ENCODE measurements around the gene UTF1. TPM values are rescaled to one million over a fixed set of nuclear protein-coding genes. Genes with fewer than 3 reads are reported as not detected.

The UTF1 gene
- total RNA-seq, 1 donor from 2014 or later, result not detected

GRCh38 chr10:133224076-133224475 lies 5.9 kb upstream of the UTF1 start:
- Histone ChIP-seq H3K9me3 (no peaks in the 10 kb centered on the region), H3K4me1 (no peaks in the 10 kb centered on the region), H3K4me3 (no peak overlapping the region), H3K36me3 (no peaks in the 10 kb centered on the region), H3K27me3 (no peaks in the 10 kb centered on the region), H3K27ac (no peak overlapping the region)
- no peak for DNase-seq (ENCODE audit: extremely low spot score in 2 of 2)
- no peak for TF ChIP-seq CTCF (IDR thresholded peaks at IDR 0.05)
- no peak for TF ChIP-seq POLR2A (IDR thresholded peaks at IDR 0.05)
- no peak for TF ChIP-seq POLR2AphosphoS5 (IDR thresholded peaks at IDR 0.05; ENCODE audit: insufficient read depth in 1 of 2, low read depth in 1 of 2)
- intact Hi-C loops (cut with DNase I), result no loop called here

GRCh38 chr10:133224756-133225372 lies 5.2 kb upstream of the UTF1 start:
- Histone ChIP-seq H3K4me3 (peak overlapping the region; percentile 16 to 22), H3K36me3 (no peaks in the 10 kb centered on the region), H3K9me3 (no peaks in the 10 kb centered on the region), H3K27me3 (no peaks in the 10 kb centered on the region), H3K27ac (no peak overlapping the region), H3K4me1 (peaks cover 5% of the 10 kb centered on the region)
- no peak for TF ChIP-seq CTCF (IDR thresholded peaks at IDR 0.05)
- TF ChIP-seq POLR2AphosphoS5 (IDR thresholded peaks at IDR 0.05; ENCODE audit: insufficient read depth in 1 of 2, low read depth in 1 of 2), result no peak
- intact Hi-C loops (cut with DNase I), result no loop called here
- DNase-seq (ENCODE audit: extremely low spot score in 2 of 2), result no peak

GRCh38 chr10:133225707-133226191 lies 4.3 kb upstream of the UTF1 start:
- intact Hi-C loops (cut with DNase I), result no loop called here
- TF ChIP-seq POLR2A (IDR thresholded peaks at IDR 0.05), result no peak
- TF ChIP-seq CTCF (IDR thresholded peaks at IDR 0.05), result no peak
- TF ChIP-seq POLR2AphosphoS5 (IDR thresholded peaks at IDR 0.05; ENCODE audit: insufficient read depth in 1 of 2, low read depth in 1 of 2), result no peak
- no peak overlapping the region for H3K4me3 ChIP-seq
- no peaks in the 10 kb centered on the region for H3K27me3 ChIP-seq
- DNase-seq (ENCODE audit: extremely low spot score in 2 of 2), result no peak
- H3K4me1 ChIP-seq, result peaks cover 7% of the 10 kb centered on the region
- no peaks in the 10 kb centered on the region for H3K9me3 ChIP-seq
- no peak overlapping the region for H3K27ac ChIP-seq
- no peaks in the 10 kb centered on the region for H3K36me3 ChIP-seq

GRCh38 chr10:133226251-133226808 lies 3.7 kb upstream of the UTF1 start:
- intact Hi-C loops (cut with DNase I), result no loop called here
- TF ChIP-seq POLR2A (IDR thresholded peaks at IDR 0.05), result no peak
- TF ChIP-seq CTCF (IDR thresholded peaks at IDR 0.05), result no peak
- H3K4me1 ChIP-seq, result peaks cover 7% of the 10 kb centered on the region
- no peaks in the 10 kb centered on the region for H3K36me3 ChIP-seq
- no peak overlapping the region for H3K27ac ChIP-seq
- H3K27me3 ChIP-seq, result no peaks in the 10 kb centered on the region
- DNase-seq (ENCODE audit: extremely low spot score in 2 of 2), result no peak
- no peak overlapping the region for H3K4me3 ChIP-seq
- no peaks in the 10 kb centered on the region for H3K9me3 ChIP-seq

- Histone ChIP-seq H3K9me3 (no peaks in the 10 kb centered on the region), H3K36me3 (no peaks in the 10 kb centered on the region), H3K4me1 (peaks cover 7% of the 10 kb centered on the region), H3K4me3 (no peak overlapping the region), H3K27me3 (no peaks in the 10 kb centered on the region), H3K27ac (no peak overlapping the region)
- TF ChIP-seq POLR2AphosphoS5 (IDR thresholded peaks at IDR 0.05; ENCODE audit: insufficient read depth in 1 of 2, low read depth in 1 of 2), result no peak
- TF ChIP-seq CTCF (IDR thresholded peaks at IDR 0.05), result no peak
- no peak for TF ChIP-seq POLR2A (IDR thresholded peaks at IDR 0.05)
- intact Hi-C loops (cut with DNase I), result no loop called here
- no peak for DNase-seq (ENCODE audit: extremely low spot score in 2 of 2)
Measured at GRCh38 chr10:133227256-133227655, 2.8 kb upstream of the UTF1 start.

Measured in vagina (tissue), 2 donors.